Activated CD4-positive, CD25-positive, alpha-beta regulatory T cell (primary cell): Measurements from ENCODE around the gene TWIST2.

Source experiments
- DNase-seq, 4 experiments: peaks; one replicate each; lab custom pipeline; 2025; lab: John Stamatoyannopoulos, UW

The TWIST2 gene

DNA sequence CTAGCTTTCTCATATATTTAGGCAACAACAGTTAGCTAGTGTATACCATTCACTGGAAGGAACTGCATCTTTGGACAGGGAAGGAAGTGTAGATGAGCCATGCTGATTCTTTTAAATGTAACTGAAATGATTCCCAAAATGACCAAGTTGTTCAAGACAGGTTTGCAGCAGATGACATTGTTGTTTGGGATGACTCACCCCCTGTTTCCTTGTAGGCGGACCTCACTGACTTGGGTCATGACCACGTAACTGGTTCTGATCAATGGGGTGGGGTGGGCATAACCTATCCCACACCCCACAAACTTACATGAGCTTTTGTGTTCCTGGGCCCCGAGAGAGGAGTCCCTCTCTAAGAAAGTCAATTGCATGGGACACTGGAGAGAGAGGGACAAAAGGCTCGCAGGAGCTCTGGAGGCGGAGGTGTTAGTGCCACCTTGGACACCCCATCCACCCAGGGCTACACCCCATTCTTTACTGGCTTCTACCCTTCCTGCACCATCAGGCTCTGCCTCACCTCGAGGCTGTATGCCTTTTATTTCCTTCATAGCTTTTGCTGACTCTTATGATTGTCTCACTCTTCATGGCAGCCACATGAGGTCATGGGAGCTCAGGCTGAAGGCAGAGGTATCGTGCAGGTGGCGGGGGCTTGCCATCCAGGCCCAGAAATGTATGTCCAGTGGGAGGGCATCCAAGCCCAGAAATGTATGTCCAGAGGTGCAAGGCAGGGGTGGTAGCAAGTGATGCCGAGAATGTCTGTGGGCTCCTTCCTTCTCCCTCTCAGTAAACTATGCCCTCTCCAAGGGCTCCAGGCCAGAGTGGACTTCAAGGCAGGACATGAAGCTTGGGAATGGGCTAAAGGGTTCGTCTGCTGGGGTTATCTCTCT is 108.0 kb downstream of the TWIST2 start:
- no peak for DNase-seq

DNA sequence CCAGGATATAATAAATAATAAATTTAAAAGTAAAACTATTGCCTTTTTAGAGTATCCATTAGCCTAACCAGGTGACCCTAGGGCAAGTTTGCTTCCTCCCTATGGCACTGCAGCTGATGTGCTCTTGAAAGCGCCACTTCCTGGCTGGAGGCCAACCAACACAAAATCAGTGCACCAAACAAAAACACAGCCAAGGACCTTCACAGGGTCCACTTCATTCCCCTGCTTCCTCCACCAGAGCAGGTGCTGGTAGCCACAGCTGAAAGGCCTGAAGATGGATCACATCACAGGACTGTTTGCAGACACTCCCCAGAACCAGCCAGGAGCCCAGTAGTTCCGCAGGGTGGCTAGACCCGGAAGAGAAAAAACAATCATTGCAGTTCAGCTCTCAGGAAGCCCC is 108.8 kb downstream of the TWIST2 start:
- DNase-seq: no peak
